Sigmoid colon (tissue), 4 donors: ENCODE results near the gene ZBTB7C.

Experiments
- POLR2A ChIP-seq, 2 donors: fragments of 450-650 bp; IDR thresholded peaks; one replicate each; pipeline ENCODE4 v1.6.1; 2016; ENCODE audit warnings: antibody characterized with exemption in 2 of 2, mild to moderate bottlenecking in 2 of 2, moderate library complexity in 2 of 2
- POLR2AphosphoS5 ChIP-seq, 4 donors: sonication (generic); formaldehyde crosslinking; IDR thresholded peaks; one replicate each; pipeline ENCODE4 v1.6.1; 2017; ENCODE audit warnings: antibody characterized with exemption in 4 of 4
- TF ChIP-seq, protein P1 (sequence below), 4 experiments: fragments of 450-650 bp in 3 of 4; fragments of 200-600 bp in 1 of 4; IDR thresholded peaks; one replicate each; pipeline ENCODE4 v1.5.1; 2016 to 2019; ENCODE audit warnings: antibody characterized with exemption in 4 of 4, mild to moderate bottlenecking in 3 of 4, moderate library complexity in 2 of 4

GRCh38 chr18:48064978-48065600 lies 344.1 kb downstream of the ZBTB7C start:
- TF ChIP-seq, protein P1, sequence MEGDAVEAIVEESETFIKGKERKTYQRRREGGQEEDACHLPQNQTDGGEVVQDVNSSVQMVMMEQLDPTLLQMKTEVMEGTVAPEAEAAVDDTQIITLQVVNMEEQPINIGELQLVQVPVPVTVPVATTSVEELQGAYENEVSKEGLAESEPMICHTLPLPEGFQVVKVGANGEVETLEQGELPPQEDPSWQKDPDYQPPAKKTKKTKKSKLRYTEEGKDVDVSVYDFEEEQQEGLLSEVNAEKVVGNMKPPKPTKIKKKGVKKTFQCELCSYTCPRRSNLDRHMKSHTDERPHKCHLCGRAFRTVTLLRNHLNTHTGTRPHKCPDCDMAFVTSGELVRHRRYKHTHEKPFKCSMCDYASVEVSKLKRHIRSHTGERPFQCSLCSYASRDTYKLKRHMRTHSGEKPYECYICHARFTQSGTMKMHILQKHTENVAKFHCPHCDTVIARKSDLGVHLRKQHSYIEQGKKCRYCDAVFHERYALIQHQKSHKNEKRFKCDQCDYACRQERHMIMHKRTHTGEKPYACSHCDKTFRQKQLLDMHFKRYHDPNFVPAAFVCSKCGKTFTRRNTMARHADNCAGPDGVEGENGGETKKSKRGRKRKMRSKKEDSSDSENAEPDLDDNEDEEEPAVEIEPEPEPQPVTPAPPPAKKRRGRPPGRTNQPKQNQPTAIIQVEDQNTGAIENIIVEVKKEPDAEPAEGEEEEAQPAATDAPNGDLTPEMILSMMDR (IDR thresholded peaks at IDR 0.05) = no peak
- TF ChIP-seq POLR2AphosphoS5 (IDR thresholded peaks at IDR 0.05) (no peak), POLR2A (IDR thresholded peaks at IDR 0.05) (no peak)
